ENCODE results near the gene ROBO2.

ROBO2 gene

GRCh38 chr3:77271711-77272110, 231.8 kb downstream of the ROBO2 start:
- no peak overlapping the region for H3K4me3 ChIP-seq (ENCODE audit: low read depth, low read length)
- no peaks in the 10 kb centered on the region for H3K36me3 ChIP-seq (ENCODE audit: control insufficient read depth, insufficient read depth, low read length)
- H3K27me3 ChIP-seq (ENCODE audit: control insufficient read depth, insufficient read depth, low read length): no peaks in the 10 kb centered on the region
- no peaks in the 10 kb centered on the region for H3K9me3 ChIP-seq (ENCODE audit: control insufficient read depth, low read length)
- H3K79me2 ChIP-seq: no peaks in the 10 kb centered on the region
- H2AFZ ChIP-seq: no peak overlapping the region
- TF ChIP-seq, protein P1, sequence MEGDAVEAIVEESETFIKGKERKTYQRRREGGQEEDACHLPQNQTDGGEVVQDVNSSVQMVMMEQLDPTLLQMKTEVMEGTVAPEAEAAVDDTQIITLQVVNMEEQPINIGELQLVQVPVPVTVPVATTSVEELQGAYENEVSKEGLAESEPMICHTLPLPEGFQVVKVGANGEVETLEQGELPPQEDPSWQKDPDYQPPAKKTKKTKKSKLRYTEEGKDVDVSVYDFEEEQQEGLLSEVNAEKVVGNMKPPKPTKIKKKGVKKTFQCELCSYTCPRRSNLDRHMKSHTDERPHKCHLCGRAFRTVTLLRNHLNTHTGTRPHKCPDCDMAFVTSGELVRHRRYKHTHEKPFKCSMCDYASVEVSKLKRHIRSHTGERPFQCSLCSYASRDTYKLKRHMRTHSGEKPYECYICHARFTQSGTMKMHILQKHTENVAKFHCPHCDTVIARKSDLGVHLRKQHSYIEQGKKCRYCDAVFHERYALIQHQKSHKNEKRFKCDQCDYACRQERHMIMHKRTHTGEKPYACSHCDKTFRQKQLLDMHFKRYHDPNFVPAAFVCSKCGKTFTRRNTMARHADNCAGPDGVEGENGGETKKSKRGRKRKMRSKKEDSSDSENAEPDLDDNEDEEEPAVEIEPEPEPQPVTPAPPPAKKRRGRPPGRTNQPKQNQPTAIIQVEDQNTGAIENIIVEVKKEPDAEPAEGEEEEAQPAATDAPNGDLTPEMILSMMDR (IDR thresholded peaks at IDR 0.05): no peak
- no peak overlapping the region for H3K27ac ChIP-seq
- H3K4me1 ChIP-seq: no peaks in the 10 kb centered on the region
- H3K9ac ChIP-seq: no peak overlapping the region
- H3K4me2 ChIP-seq (ENCODE audit: low read length): no peak overlapping the region

DNA sequence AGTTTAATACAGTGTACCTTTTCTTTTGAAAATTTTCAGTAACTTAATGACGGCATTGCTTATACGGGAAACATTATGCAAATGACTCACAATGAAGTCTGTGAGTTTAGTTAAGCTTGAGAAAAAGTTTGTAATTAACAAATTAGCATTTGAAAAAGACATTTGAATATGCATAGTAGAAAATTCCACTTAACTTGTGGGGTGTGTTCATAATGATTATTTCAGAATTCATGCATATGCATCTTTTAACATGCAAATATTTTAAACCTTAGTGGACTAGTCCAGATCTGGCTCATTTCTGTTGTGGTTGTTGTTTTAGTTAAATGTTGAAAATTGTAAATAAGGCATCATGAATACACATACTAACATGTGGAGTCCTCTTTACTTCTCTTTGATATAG, 239.4 kb downstream of the ROBO2 start:
- no peaks in the 10 kb centered on the region for H3K36me3 ChIP-seq (ENCODE audit: control insufficient read depth, insufficient read depth, low read length)
- H3K9me3 ChIP-seq (ENCODE audit: control insufficient read depth, low read length): no peaks in the 10 kb centered on the region
- H3K9ac ChIP-seq: no peak overlapping the region
- no peak overlapping the region for H3K4me2 ChIP-seq (ENCODE audit: low read length)
- H3K27me3 ChIP-seq (ENCODE audit: control insufficient read depth, insufficient read depth, low read length): no peaks in the 10 kb centered on the region
- no peaks in the 10 kb centered on the region for H3K79me2 ChIP-seq
- H3K4me1 ChIP-seq: no peaks in the 10 kb centered on the region
- H3K27ac ChIP-seq: no peak overlapping the region
- TF ChIP-seq, protein P1 (IDR thresholded peaks at IDR 0.05): no peak
- H2AFZ ChIP-seq: no peak overlapping the region
- H3K4me3 ChIP-seq (ENCODE audit: low read depth, low read length): no peak overlapping the region

DNA sequence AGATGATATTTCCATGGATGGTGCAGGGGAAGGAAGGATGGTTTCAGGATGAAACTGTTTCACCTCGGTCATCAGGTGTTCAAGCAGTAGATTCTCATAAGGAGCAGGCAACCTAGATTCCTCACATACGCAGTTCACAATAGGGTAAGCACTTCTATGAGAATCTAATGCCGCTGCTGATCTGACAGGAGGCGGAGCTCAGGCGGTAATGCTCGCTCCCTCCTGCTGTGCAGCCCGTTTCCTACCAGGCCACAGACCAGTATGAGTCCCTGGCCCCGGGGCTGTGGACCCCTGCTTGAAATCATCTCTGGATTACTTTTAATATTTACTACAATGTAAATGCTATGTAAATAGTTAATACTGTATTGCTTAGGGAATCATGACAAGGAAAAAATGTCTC, 241.8 kb downstream of the ROBO2 start:
- Histone ChIP-seq H3K4me1 (no peaks in the 10 kb centered on the region), H3K9ac (no peak overlapping the region), H2AFZ (no peak overlapping the region), H3K9me3 (ENCODE audit: control insufficient read depth, low read length) (no peaks in the 10 kb centered on the region), H3K4me2 (ENCODE audit: low read length) (no peak overlapping the region), H3K27me3 (ENCODE audit: control insufficient read depth, insufficient read depth, low read length) (no peaks in the 10 kb centered on the region), H3K4me3 (ENCODE audit: low read depth, low read length) (no peak overlapping the region), H3K27ac (no peak overlapping the region), H3K79me2 (no peaks in the 10 kb centered on the region), H3K36me3 (ENCODE audit: control insufficient read depth, insufficient read depth, low read length) (no peaks in the 10 kb centered on the region)
- TF ChIP-seq, protein P1 (IDR thresholded peaks at IDR 0.05): no peak

DNA sequence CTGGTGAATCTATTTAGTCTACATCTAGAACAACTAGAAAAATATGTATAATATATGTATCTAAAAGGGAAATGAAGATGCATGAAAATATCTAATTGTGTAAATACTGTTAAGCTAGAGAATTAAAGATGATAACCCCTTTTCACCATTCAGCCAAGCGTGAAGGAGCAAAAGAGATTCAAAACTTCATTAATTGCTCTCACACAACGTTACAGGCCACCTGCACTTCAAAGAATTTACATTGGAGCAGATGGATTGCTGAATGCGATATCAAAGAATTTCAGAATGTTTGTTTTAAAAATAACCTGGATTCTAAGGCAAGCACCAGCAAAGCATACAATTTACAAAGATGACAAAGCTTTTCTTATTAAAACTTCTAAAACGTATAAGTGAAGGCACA, 243.2 kb downstream of the ROBO2 start:
- no peaks in the 10 kb centered on the region for H3K4me1 ChIP-seq
- H3K9me3 ChIP-seq (ENCODE audit: control insufficient read depth, low read length): no peaks in the 10 kb centered on the region
- TF ChIP-seq, protein P1 (IDR thresholded peaks at IDR 0.05): no peak
- H2AFZ ChIP-seq: no peak overlapping the region
- no peak overlapping the region for H3K9ac ChIP-seq
- no peak overlapping the region for H3K27ac ChIP-seq
- no peak overlapping the region for H3K4me3 ChIP-seq (ENCODE audit: low read depth, low read length)
- no peaks in the 10 kb centered on the region for H3K36me3 ChIP-seq (ENCODE audit: control insufficient read depth, insufficient read depth, low read length)
- H3K27me3 ChIP-seq (ENCODE audit: control insufficient read depth, insufficient read depth, low read length): no peaks in the 10 kb centered on the region
- H3K4me2 ChIP-seq (ENCODE audit: low read length): no peak overlapping the region
- no peaks in the 10 kb centered on the region for H3K79me2 ChIP-seq

DNA sequence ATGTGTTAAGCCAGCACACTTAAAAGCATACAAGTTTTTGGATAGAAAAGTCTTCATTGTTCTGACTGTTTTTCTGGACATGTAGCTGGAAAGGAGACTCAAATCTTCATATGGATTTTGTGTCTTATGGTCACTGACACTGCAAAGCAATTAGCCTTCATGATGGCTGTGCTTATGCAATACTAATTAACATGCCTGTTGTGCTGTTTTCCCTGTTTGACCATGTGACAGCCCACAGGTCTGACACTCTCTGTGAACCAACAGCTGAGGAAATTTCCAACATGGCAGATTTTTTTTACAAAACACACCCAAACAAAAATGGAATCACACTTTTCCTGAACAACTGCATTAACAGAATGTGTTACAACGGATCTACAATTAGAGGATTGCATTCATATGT, 248.4 kb downstream of the ROBO2 start:
- TF ChIP-seq, protein P1 (IDR thresholded peaks at IDR 0.05): no peak

More for the DNA sequence above, 248.4 kb downstream of the ROBO2 start:
- Histone ChIP-seq H3K79me2 (no peaks in the 10 kb centered on the region), H3K4me3 (ENCODE audit: low read depth, low read length) (no peak overlapping the region), H3K27ac (no peak overlapping the region), H3K4me2 (ENCODE audit: low read length) (no peak overlapping the region), H3K9ac (no peak overlapping the region), H3K9me3 (ENCODE audit: control insufficient read depth, low read length) (no peaks in the 10 kb centered on the region), H3K27me3 (ENCODE audit: control insufficient read depth, insufficient read depth, low read length) (no peaks in the 10 kb centered on the region), H3K4me1 (no peaks in the 10 kb centered on the region), H2AFZ (no peak overlapping the region), H3K36me3 (ENCODE audit: control insufficient read depth, insufficient read depth, low read length) (no peaks in the 10 kb centered on the region)
